Endodermal cell (in vitro differentiated cells): ENCODE measurements around the gene MTUS2. TPM values are rescaled to one million over a fixed set of nuclear protein-coding genes. Genes with fewer than 3 reads are reported as not detected.

ENCODE experiments used
- DNase-seq: peaks from one replicate; pipeline ENCODE4 v3.0.0-alpha.2; 2017
- H3K27ac ChIP-seq: 2 replicates; pipeline ENCODE4 v1.5.1; 2013; ENCODE audit warnings: mild to moderate bottlenecking, low read depth, low read length, moderate library complexity
- H3K27me3 ChIP-seq: 2 replicates; pipeline ENCODE4 v1.6.1; 2013; ENCODE audit warnings: mild to moderate bottlenecking, low read length, moderate library complexity; ENCODE audit not compliant: insufficient read depth, control insufficient read depth, poor library complexity, severe bottlenecking
- H3K36me3 ChIP-seq: 2 replicates; pipeline ENCODE4 v1.7.0; 2013; ENCODE audit warnings: mild to moderate bottlenecking, low read length, moderate library complexity; ENCODE audit not compliant: control insufficient read depth, insufficient read depth
- H3K4me1 ChIP-seq: one replicate; pipeline ENCODE4 v1.7.0; 2013; ENCODE audit warnings: low read length; ENCODE audit not compliant: control insufficient read depth, insufficient read depth
- H3K4me3 ChIP-seq: 2 replicates; pipeline ENCODE4 v1.5.1; 2013; ENCODE audit warnings: mild to moderate bottlenecking, low read length, moderate library complexity
- H3K9ac ChIP-seq: 2 replicates; pipeline ENCODE4 v1.6.1; 2013; ENCODE audit warnings: mild to moderate bottlenecking, low read length, moderate library complexity; ENCODE audit not compliant: poor library complexity, severe bottlenecking; ENCODE audit errors: extremely low read depth
- H3K9me3 ChIP-seq: 2 replicates; pipeline ENCODE4 v1.6.1; 2013; ENCODE audit warnings: mild to moderate bottlenecking, low read length, moderate library complexity; ENCODE audit not compliant: control insufficient read depth
- H3K27ac Mint-ChIP-seq: 2 replicates; pipeline ENCODE4 v1.8.0; 2020; ENCODE audit warnings: mixed read lengths
- H3K27me3 Mint-ChIP-seq: 2 replicates; pipeline ENCODE4 v1.8.0; 2021; ENCODE audit warnings: mild to moderate bottlenecking, mixed read lengths; ENCODE audit not compliant: insufficient read depth
- H3K36me3 Mint-ChIP-seq: 2 replicates; pipeline ENCODE4 v1.8.0; 2020; ENCODE audit warnings: low read depth, mixed read lengths
- H3K4me1 Mint-ChIP-seq: 2 replicates; pipeline ENCODE4 v1.8.0; 2020; ENCODE audit warnings: mixed read lengths
- H3K4me3 Mint-ChIP-seq: 2 replicates; pipeline ENCODE4 v1.8.0; 2020; ENCODE audit warnings: mild to moderate bottlenecking, moderate library complexity, mixed read lengths
- H3K9me3 Mint-ChIP-seq: 2 replicates; pipeline ENCODE4 v1.8.0; 2020; ENCODE audit warnings: mild to moderate bottlenecking, mixed read lengths
- WGBS, 2 experiments: methylation state at CpG; one replicate each; pipeline versions ENCODE4 v1.1.5 to v1.1.7; 2013; ENCODE audit warnings: missing lambda C conversion rate in 2 of 2, mixed read lengths in 1 of 2; ENCODE audit not compliant: insufficient coverage in 1 of 2, insufficient read length in 1 of 2; 5-methylcytosine and 5-hydroxymethylcytosine counted together
- total RNA-seq, 2 donors: library from RNA; stranded (reverse); fragmentation: NEBNext Ultra II Directional in 1 of 2; extraction: Animal tissue kit (Norgen Biotek cat#: 25700) in 1 of 2; gene quantifications; 2 replicates in 1 of 2; 3 replicates in 1 of 2; pipeline ENCODE4 v1.2.1, GENCODE V29; 2021
- TF ChIP-seq, protein P1 (sequence below): fragments of 200-600 bp; sonication (generic); conservative IDR thresholded peaks from 2 replicates; pipeline ENCODE4 v1.5.0; 2021; ENCODE audit warnings: antibody characterized with exemption, mild to moderate bottlenecking

MTUS2 gene
- total RNA-seq, 2 donors from 2014 or later: 1.2 to 1.3 TPM

DNA sequence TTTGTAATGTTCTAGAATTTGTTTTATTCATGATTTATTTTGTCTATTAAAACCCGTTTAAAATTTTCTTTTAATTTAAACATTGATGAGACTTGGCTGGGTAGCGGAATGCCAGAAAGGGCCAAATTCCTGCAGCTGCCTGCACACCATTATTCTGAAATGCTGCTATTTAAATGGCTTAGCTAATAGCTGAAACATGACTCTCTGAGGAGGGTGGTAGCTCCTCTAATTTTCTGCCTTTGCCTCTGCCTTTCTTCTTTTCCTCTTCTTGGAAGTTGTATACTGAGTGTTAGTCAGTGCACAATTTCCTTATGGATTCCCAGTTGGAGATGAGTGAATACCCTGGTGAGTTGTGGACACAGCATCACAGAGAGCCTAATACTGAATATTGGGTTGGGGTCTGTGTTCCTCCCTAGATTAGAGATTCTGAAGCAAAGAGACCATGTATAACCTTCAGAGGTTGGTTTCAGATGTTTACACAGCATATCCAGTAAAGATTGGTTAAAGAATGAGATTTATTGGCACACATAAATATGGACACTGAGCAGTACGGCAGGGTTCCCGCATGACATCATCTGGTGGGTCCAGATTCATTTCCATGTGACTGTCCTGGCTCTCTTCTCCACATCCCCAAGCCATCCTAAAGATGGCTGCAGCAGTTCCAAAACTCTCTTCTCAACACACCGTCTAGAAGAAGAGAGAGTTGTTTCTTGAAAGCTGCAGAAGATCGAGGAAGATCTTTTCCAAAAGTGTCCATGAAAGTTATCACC, 55.9 kb downstream of the MTUS2 start:
- no peaks in the 10 kb centered on the region for H3K4me1 Mint-ChIP-seq
- H3K27ac ChIP-seq: no peak overlapping the region
- H3K9me3 Mint-ChIP-seq: peaks cover 34% of the 10 kb centered on the region
- DNase-seq: no peak
- H3K4me3 ChIP-seq: no peak overlapping the region
- 83 to 90% methylated on average over 6 of the region's 6 CpGs for WGBS, 2 experiments
- peaks cover 13% of the 10 kb centered on the region for H3K27me3 Mint-ChIP-seq
- H3K9ac ChIP-seq: no peak overlapping the region
- no peak overlapping the region for H3K4me3 Mint-ChIP-seq
- no peaks in the 10 kb centered on the region for H3K36me3 ChIP-seq
- H3K9me3 ChIP-seq: peaks cover 35% of the 10 kb centered on the region
- no peaks in the 10 kb centered on the region for H3K27me3 ChIP-seq
- TF ChIP-seq, protein P1, sequence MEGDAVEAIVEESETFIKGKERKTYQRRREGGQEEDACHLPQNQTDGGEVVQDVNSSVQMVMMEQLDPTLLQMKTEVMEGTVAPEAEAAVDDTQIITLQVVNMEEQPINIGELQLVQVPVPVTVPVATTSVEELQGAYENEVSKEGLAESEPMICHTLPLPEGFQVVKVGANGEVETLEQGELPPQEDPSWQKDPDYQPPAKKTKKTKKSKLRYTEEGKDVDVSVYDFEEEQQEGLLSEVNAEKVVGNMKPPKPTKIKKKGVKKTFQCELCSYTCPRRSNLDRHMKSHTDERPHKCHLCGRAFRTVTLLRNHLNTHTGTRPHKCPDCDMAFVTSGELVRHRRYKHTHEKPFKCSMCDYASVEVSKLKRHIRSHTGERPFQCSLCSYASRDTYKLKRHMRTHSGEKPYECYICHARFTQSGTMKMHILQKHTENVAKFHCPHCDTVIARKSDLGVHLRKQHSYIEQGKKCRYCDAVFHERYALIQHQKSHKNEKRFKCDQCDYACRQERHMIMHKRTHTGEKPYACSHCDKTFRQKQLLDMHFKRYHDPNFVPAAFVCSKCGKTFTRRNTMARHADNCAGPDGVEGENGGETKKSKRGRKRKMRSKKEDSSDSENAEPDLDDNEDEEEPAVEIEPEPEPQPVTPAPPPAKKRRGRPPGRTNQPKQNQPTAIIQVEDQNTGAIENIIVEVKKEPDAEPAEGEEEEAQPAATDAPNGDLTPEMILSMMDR: no peak
- no peaks in the 10 kb centered on the region for H3K36me3 Mint-ChIP-seq
- H3K27ac Mint-ChIP-seq: no peak overlapping the region
- no peaks in the 10 kb centered on the region for H3K4me1 ChIP-seq

DNA sequence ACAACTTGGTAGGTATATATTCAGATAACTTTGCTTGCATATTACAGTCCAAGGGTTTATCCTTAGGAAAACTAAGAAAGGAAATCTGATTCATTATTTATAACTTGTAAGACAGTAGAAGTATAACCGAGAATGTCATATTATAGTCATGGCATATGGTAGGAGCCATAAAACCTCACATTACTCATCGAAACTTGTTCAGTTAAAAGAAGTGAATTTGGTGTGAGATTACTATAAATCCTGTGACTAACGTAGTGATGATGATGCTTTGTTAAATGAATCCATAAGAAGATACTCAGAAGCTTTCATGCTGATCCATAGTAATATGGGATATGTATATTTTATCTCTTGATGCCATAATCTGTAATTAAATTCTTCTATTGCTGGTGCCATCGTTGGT, 57.3 kb downstream of the MTUS2 start:
- Histone ChIP-seq H3K9me3 (peaks cover 35% of the 10 kb centered on the region), H3K9ac (no peak overlapping the region), H3K27ac (no peak overlapping the region), H3K36me3 (no peaks in the 10 kb centered on the region), H3K4me1 (no peaks in the 10 kb centered on the region), H3K4me3 (no peak overlapping the region), H3K27me3 (no peaks in the 10 kb centered on the region)
- TF ChIP-seq, protein P1: no peak
- no peak for DNase-seq
- Mint-ChIP-seq H3K4me3 (no peak overlapping the region), H3K9me3 (peaks cover 24% of the 10 kb centered on the region), H3K27ac (no peak overlapping the region), H3K4me1 (no peaks in the 10 kb centered on the region), H3K27me3 (peaks cover 5% of the 10 kb centered on the region), H3K36me3 (no peaks in the 10 kb centered on the region)
- WGBS, 2 experiments: 83% methylated on average over 2 to 4 of the region's 4 CpGs

DNA sequence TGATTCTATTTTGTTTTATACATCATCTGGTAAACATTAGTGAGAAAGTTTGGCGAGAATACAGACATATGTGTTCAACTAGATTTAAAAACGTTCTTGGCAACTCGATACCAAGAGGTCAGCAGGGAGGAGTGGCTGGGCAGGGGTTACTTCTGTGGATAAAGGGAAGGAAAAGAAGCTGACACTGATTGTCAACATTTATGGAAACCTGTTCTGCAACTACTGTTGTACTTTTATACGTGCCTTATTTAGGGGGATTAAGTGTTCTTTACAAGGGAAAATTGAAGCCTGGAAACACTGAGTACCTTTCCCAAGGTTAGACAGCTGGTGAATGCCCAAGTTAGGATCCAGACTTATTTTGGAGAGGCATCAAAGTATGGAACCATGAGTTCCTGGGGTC, 65.0 kb downstream of the MTUS2 start:
- no peaks in the 10 kb centered on the region for H3K4me1 ChIP-seq
- Mint-ChIP-seq H3K36me3 (no peaks in the 10 kb centered on the region), H3K4me3 (no peak overlapping the region), H3K27me3 (peaks cover 8% of the 10 kb centered on the region), H3K27ac (no peak overlapping the region), H3K4me1 (no peaks in the 10 kb centered on the region), H3K9me3 (no peaks in the 10 kb centered on the region)
- no peaks in the 10 kb centered on the region for H3K36me3 ChIP-seq
- H3K9ac ChIP-seq: no peak overlapping the region
- WGBS, 2 experiments: 63 to 64% methylated on average over 4 of the region's 4 CpGs
- H3K27me3 ChIP-seq: no peaks in the 10 kb centered on the region
- H3K27ac ChIP-seq: no peak overlapping the region
- no peak for DNase-seq
- no peak overlapping the region for H3K4me3 ChIP-seq
- TF ChIP-seq, protein P1: no peak
- peaks cover 44% of the 10 kb centered on the region for H3K9me3 ChIP-seq
